Measurements from ENCODE around the gene RPS6KA6. TPM values are rescaled to one million over a fixed set of nuclear protein-coding genes. Genes with fewer than 3 reads are reported as not detected.
"Not testable (repeated sequence)": the region's sequence is repeated elsewhere in the genome, so short reads cannot be mapped to it uniquely, and the experiment has no call there.

RPS6KA6 gene
- total RNA-seq, 1 donor from 2014 or later, result 1.5 TPM

DNA sequence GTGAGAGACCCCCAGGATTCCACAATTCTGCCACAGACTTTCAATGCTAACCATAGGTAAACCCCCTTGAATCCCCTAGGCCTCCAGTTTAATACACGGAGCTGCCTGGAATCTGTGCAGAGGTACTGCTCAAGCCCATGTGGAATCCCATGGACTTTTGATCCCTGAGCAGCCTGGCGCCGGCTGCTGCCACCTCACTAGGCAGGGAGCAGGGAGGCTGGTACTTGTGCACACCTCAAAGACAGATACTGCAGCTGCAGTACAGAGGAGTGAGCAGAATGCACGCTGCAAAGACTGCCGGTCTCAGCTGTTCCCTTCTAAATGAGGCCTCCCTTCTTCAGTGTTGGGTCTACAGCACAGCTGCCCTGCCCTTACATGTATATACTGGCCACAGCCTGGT is 79.4 kb downstream of the RPS6KA6 start:
- no peak overlapping the region for H3K4me3 ChIP-seq (ENCODE audit: low read depth, low read length)
- DNase-seq (ENCODE audit: low read depth), result no peak
- TF ChIP-seq, protein P1, sequence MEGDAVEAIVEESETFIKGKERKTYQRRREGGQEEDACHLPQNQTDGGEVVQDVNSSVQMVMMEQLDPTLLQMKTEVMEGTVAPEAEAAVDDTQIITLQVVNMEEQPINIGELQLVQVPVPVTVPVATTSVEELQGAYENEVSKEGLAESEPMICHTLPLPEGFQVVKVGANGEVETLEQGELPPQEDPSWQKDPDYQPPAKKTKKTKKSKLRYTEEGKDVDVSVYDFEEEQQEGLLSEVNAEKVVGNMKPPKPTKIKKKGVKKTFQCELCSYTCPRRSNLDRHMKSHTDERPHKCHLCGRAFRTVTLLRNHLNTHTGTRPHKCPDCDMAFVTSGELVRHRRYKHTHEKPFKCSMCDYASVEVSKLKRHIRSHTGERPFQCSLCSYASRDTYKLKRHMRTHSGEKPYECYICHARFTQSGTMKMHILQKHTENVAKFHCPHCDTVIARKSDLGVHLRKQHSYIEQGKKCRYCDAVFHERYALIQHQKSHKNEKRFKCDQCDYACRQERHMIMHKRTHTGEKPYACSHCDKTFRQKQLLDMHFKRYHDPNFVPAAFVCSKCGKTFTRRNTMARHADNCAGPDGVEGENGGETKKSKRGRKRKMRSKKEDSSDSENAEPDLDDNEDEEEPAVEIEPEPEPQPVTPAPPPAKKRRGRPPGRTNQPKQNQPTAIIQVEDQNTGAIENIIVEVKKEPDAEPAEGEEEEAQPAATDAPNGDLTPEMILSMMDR (conservative IDR thresholded peaks at IDR 0.05; ENCODE audit: low read depth, low read length), result no peak

- no peak overlapping the region for H3K4me3 ChIP-seq (ENCODE audit: low read depth, low read length)
- DNase-seq (ENCODE audit: low read depth), result no peak
- TF ChIP-seq, protein P1 (conservative IDR thresholded peaks at IDR 0.05; ENCODE audit: low read depth, low read length), result no peak
Measured at GRCh38 chrX:84099120-84099519, 88.9 kb downstream of the RPS6KA6 start.

DNA sequence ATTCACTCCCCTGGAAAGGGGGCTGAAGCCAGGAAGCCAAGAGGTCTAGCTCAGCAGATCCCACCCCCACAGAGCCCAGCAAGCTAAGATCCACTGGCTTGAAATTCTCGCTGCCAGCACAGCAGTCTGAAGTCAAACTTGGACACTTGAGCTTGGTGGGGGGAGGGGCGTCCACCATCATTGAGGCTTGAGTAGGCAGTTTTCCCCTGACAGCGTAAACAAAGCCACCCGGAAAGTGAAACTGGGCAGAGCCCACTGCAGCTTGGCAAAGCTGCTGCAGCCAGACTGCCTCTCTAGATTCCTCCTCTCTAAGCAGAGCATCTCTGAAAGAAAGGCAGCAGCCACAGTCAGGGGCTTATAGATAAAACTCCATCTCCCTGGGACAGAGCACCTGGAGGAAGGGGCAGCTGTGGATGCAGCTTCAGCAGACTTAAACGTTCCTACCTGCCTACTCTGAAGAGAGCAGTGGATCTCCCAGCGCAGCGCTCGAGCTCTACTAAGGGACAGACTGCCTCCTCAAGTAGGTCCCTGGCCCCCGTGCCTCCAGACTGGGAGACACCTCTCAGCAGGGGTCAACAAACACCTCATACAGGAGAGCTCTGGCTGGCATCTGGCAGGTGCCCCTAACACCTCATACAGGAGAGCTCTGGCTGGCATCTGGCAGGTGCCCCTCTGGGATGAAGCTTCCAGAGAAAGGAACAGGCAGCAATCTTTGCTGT is 108.4 kb downstream of the RPS6KA6 start:
- not testable (repeated sequence) for DNase-seq (ENCODE audit: low read depth)
- peak overlapping the region; percentile 30 for H3K4me3 ChIP-seq (ENCODE audit: low read depth, low read length)

DNA sequence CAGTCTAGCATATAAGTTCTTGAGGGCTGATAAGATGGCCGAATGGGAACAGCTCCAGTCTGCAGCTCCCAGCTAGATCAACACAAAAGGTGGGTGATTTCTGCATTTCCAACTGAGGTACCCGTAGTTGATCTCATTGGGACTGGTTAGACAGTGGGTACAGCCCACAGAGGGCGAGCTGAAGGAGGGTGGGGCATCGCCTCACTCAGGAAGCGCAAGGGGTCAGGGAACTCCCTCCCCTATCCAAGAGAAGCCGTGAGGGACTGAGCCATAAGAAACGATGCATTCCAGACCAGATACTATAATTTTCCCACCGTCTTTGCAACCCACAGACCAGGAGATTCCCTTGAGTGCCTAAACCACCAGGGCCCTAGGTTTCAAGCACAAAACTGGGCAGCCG is 109.0 kb downstream of the RPS6KA6 start:
- TF ChIP-seq, protein P1 (conservative IDR thresholded peaks at IDR 0.05; ENCODE audit: low read depth, low read length), result no peak
- no peak for DNase-seq (ENCODE audit: low read depth)

DNA sequence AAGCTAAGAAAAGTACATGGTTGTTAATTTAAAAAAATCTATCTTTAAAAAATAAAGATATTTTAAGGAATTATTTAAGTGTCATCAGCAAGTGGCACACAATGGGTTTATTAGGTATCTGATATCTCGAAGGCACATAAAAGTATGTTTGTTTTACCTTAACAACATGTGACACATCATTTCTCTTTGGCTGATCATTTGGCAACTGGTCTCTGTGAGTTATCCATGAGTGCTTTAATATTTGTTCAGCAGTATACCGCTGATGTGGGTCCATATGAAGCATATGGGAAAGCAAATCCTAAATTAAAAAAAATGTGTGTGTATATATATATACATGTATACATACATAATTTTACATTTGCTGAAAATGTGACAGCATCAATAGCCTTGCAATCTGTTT is 123.2 kb downstream of the RPS6KA6 start:
- no peak for DNase-seq (ENCODE audit: low read depth)
- TF ChIP-seq, protein P1 (conservative IDR thresholded peaks at IDR 0.05; ENCODE audit: low read depth, low read length), result no peak
- no peak overlapping the region for H3K4me3 ChIP-seq (ENCODE audit: low read depth, low read length)

More for the DNA sequence above, 109.0 kb downstream of the RPS6KA6 start:
- peak overlapping the region; percentile 30 for H3K4me3 ChIP-seq (ENCODE audit: low read depth, low read length)

DNA sequence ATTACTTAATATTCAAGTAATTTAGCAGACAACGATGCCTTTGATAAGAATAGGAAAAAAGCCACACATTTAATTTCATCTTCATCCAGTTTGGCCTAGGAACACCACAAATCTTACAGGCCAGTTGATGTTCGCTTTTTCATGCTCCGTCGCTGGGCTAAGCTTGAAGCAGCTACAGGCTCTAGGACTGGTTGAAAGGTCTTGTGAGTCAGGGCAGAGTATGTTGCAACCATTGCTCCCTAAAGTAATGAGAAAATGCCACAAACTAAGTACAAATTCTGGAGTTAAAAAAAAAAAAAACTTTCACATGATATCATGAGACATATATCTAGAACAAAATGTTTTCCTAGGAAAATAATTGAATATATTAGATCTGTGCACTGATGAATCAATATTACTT is 123.8 kb downstream of the RPS6KA6 start:
- peak; percentile 12 for DNase-seq (ENCODE audit: low read depth)
- no peak overlapping the region for H3K4me3 ChIP-seq (ENCODE audit: low read depth, low read length)
- TF ChIP-seq, protein P1 (conservative IDR thresholded peaks at IDR 0.05; ENCODE audit: low read depth, low read length), result no peak

DNA sequence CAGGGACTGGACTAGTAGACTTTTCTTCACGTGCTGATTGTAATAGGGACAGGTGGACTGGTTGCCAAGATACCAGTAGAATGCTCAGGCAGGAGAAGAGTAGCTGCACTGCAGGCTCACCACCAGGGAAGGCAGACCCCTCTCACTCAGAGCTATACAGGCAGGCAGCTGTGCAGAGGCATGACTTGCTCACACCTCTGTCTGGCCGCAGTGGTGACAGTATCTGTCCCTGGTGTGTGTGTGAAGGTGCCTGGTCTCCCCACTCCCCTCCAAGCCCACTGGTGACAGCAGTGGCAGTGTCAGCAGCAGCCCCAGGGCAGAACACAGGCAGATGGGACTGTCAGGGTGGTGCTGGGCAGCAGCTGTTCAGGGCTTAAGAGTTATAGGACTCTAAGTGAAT is 140.7 kb downstream of the RPS6KA6 start:
- TF ChIP-seq, protein P1 (conservative IDR thresholded peaks at IDR 0.05; ENCODE audit: low read depth, low read length), result no peak
- no peak overlapping the region for H3K4me3 ChIP-seq (ENCODE audit: low read depth, low read length)
- DNase-seq (ENCODE audit: low read depth), result no peak
